ENCODE data around the gene MAN2A2. TPM values are rescaled to one million over a fixed set of nuclear protein-coding genes. Genes with fewer than 3 reads are reported as not detected.

MAN2A2 gene
- total and polyA plus RNA-seq, 7 experiments from 2014 or later: 7.1 to 171 (median 132) TPM

Other genes with a start within 250 kb of the MAN2A2 start
- 10 to 100 TPM in 1 of 5 experiments, 1 to 10 TPM in 4; 3.5 to 53.1 (median 6.6) TPM for gene BLM, start 186.0 kb upstream of the MAN2A2 start, total RNA-seq
- 1 to 10 TPM; 2.8 to 4.4 TPM for gene BLM, start 186.0 kb upstream of the MAN2A2 start, polyA plus RNA-seq
- 100 to 1,000 TPM in 1 of 5 experiments, 10 to 100 TPM in 4; 31.8 to 516 (median 58.9) TPM for gene FURIN, start 34.7 kb upstream of the MAN2A2 start, total RNA-seq
- gene FURIN, start 34.7 kb upstream of the MAN2A2 start, polyA plus RNA-seq: 1 to 10 TPM; 2.0 to 4.0 TPM
- 10 to 100 TPM in 2 of 5 experiments, 1 to 10 TPM in 3; 2.3 to 78.6 (median 9.1) TPM for gene FES, start 18.8 kb upstream of the MAN2A2 start, total RNA-seq
- not detected for gene FES, start 18.8 kb upstream of the MAN2A2 start, polyA plus RNA-seq
- gene HDDC3, start 29.2 kb downstream of the MAN2A2 start, total RNA-seq: 10 to 100 TPM; 13.3 to 34.2 (median 29.0) TPM
- gene HDDC3, start 29.2 kb downstream of the MAN2A2 start, polyA plus RNA-seq: 10 to 100 TPM; 48.9 to 50.9 TPM
- gene UNC45A, start 32.0 kb downstream of the MAN2A2 start, total RNA-seq: 10 to 100 TPM; 34.2 to 72.7 (median 62.0) TPM
- 10 to 100 TPM; 57.3 to 75.1 TPM for gene UNC45A, start 32.0 kb downstream of the MAN2A2 start, polyA plus RNA-seq
- gene RCCD1, start 51.6 kb downstream of the MAN2A2 start, total RNA-seq: 10 to 100 TPM in 3 of 5 experiments, 1 to 10 TPM in 2; 5.8 to 24.6 (median 16.3) TPM
- gene RCCD1, start 51.6 kb downstream of the MAN2A2 start, polyA plus RNA-seq: 1 to 10 TPM; 2.5 to 3.9 TPM
- 10 to 100 TPM in 3 of 5 experiments, 1 to 10 TPM in 2; 2.6 to 98.9 (median 19.4) TPM for gene PRC1, start 91.2 kb downstream of the MAN2A2 start, total RNA-seq
- gene PRC1, start 91.2 kb downstream of the MAN2A2 start, polyA plus RNA-seq: under 1 TPM; 0.47 to 0.53 TPM
- gene VPS33B, start 119.3 kb downstream of the MAN2A2 start, total RNA-seq: 10 to 100 TPM; 15.8 to 28.1 (median 25.7) TPM
- gene VPS33B, start 119.3 kb downstream of the MAN2A2 start, polyA plus RNA-seq: 10 to 100 TPM in 1 of 2 donors, 1 to 10 TPM in 1; 8.3 to 15.0 TPM
- under 1 TPM; 0.05 to 0.16 (median 0.08) TPM for gene SV2B, start 197.0 kb downstream of the MAN2A2 start, total RNA-seq
- under 1 TPM; 0.02 to 0.06 TPM for gene SV2B, start 197.0 kb downstream of the MAN2A2 start, polyA plus RNA-seq